HCT116 (cell line): ENCODE measurements around the gene ARL11.

ENCODE experiments used
- ATF3 ChIP-seq: IDR thresholded peaks from 2 replicates; pipeline ENCODE4 v1.6.1; 2012
- CEBPB ChIP-seq: IDR thresholded peaks from 2 replicates; pipeline ENCODE4 v1.6.1; 2012; ENCODE audit warnings: low read depth
- CTCF ChIP-seq, 3 experiments: fragments of 200-600 bp in 1 of 3; sonication (generic) in 1 of 3; IDR thresholded peaks in 2 of 3; conservative IDR thresholded peaks in 1 of 3; 2 replicates each; pipeline ENCODE4 v1.5.1; 2012 to 2017; ENCODE audit warnings: low read depth in 2 of 3, low read length in 2 of 3, antibody characterized with exemption in 1 of 3, borderline replicate concordance in 1 of 3, control low read depth in 1 of 3, mild to moderate bottlenecking in 1 of 3, mixed read lengths in 1 of 3, mixed run types in 1 of 3, moderate library complexity in 1 of 3; ENCODE audit not compliant: insufficient read depth in 1 of 3
- EZH2 ChIP-seq: fragments of 200-600 bp; sonication (generic); IDR thresholded peaks from 2 replicates; pipeline ENCODE4 v1.6.1; 2017; ENCODE audit warnings: antibody characterized with exemption, mixed run types
- POLR2A ChIP-seq: IDR thresholded peaks from 2 replicates; pipeline ENCODE4 v1.7.0; 2011; ENCODE audit warnings: borderline replicate concordance; ENCODE audit not compliant: insufficient read depth, insufficient read length; ENCODE audit errors: extremely low read depth
- POLR2AphosphoS5 ChIP-seq: IDR thresholded peaks from 2 replicates; pipeline ENCODE4 v1.6.1; 2011; ENCODE audit warnings: mild to moderate bottlenecking, low read depth, low read length, moderate library complexity
- RAD21 ChIP-seq: IDR thresholded peaks from 2 replicates; pipeline ENCODE4 v1.6.1; 2012; ENCODE audit warnings: low read depth, mild to moderate bottlenecking
- REST ChIP-seq: IDR thresholded peaks from 2 replicates; pipeline ENCODE4 v1.6.1; 2012; ENCODE audit warnings: low read depth
- ZBTB33 ChIP-seq: IDR thresholded peaks from 2 replicates; pipeline ENCODE4 v1.6.1; 2011; ENCODE audit warnings: mild to moderate bottlenecking, low read length, moderate library complexity; ENCODE audit not compliant: insufficient replicate concordance; ENCODE audit errors: extremely low read depth
- ZNF274 ChIP-seq: fragments of 200-500 bp; sonication (Bioruptor generic); IDR thresholded peaks from 2 replicates; pipeline ENCODE4 v1.6.1; 2014; ENCODE audit warnings: mild to moderate bottlenecking, low read depth, low read length, inconsistent platforms

- TF ChIP-seq ATF3 (no peak), CTCF (IDR thresholded peaks at IDR 0.05 in 2 of 3, conservative IDR thresholded peaks at IDR 0.05 in 1 of 3; ENCODE audit: borderline replicate concordance in 1 of 3, insufficient read depth in 1 of 3, low read depth in 2 of 3, low read length in 2 of 3) (no peak), RAD21 (no peak), CEBPB (no peak), ZBTB33 (no peak), ZNF274 (no peak), POLR2A (no peak), REST (no peak), EZH2 (no peak), POLR2AphosphoS5 (no peak)
Observed at GRCh38 chr13:49667773-49668172, 39.5 kb downstream of the ARL11 start.
